ENCODE data around the gene AHI1. TPM values are rescaled to one million over a fixed set of nuclear protein-coding genes. Genes with fewer than 3 reads are reported as not detected.

Gene AHI1
- total RNA-seq, 1 experiment from 2014 or later, result 11.3 TPM

DNA sequence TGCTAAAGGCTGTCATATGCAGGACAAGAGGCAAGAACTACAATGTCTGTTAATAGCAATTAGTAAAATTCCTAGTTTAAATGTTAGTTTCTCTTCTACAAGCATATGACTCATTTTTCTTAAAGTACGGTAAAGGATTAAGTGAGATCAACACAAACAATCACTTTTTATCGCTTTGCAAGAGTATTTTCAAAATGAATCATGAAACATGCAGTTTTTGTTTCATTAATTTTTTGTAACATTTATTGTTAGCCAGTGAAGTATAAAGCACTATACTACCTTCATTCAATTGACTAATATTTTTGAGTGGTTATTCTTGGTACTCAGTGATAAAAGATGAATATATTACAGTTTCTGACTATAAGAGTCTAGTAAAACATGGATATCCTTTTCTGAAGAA is 138.6 kb downstream of the AHI1 start:
- H3K27me3 ChIP-seq (replicated peaks; ENCODE audit: control insufficient read depth, insufficient read depth, low read length), result no peaks in the 10 kb centered on the region
- Mint-ChIP-seq H3K4me1 (ENCODE audit: low read depth, unreplicated experiment) (no peaks in the 10 kb centered on the region), H3K27me3 (ENCODE audit: insufficient read depth, unreplicated experiment) (no peaks in the 10 kb centered on the region), H3K4me3 (ENCODE audit: unreplicated experiment) (no peak overlapping the region), H3K36me3 (ENCODE audit: insufficient read depth, unreplicated experiment) (no peaks in the 10 kb centered on the region), H3K27ac (ENCODE audit: unreplicated experiment) (no peak overlapping the region), H3K9me3 (ENCODE audit: unreplicated experiment) (no peaks in the 10 kb centered on the region)
- BruUV-seq (replicated peaks), result no TSS peak
- 0 out of 2 replicates have a peak, but pooled peaks cover 6% of the 10 kb centered on the region for H3K4me1 ChIP-seq
- no peaks in the 10 kb centered on the region for H3K9me3 ChIP-seq
- ChIA-PET CTCF (no interaction called here), POLR2A (no interaction called here)
- TF ChIP-seq, protein P1, sequence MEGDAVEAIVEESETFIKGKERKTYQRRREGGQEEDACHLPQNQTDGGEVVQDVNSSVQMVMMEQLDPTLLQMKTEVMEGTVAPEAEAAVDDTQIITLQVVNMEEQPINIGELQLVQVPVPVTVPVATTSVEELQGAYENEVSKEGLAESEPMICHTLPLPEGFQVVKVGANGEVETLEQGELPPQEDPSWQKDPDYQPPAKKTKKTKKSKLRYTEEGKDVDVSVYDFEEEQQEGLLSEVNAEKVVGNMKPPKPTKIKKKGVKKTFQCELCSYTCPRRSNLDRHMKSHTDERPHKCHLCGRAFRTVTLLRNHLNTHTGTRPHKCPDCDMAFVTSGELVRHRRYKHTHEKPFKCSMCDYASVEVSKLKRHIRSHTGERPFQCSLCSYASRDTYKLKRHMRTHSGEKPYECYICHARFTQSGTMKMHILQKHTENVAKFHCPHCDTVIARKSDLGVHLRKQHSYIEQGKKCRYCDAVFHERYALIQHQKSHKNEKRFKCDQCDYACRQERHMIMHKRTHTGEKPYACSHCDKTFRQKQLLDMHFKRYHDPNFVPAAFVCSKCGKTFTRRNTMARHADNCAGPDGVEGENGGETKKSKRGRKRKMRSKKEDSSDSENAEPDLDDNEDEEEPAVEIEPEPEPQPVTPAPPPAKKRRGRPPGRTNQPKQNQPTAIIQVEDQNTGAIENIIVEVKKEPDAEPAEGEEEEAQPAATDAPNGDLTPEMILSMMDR (IDR thresholded peaks at IDR 0.05; ENCODE audit: insufficient read depth in 1 of 2, low read depth in 1 of 2, low read length in 1 of 2, severe bottlenecking in 1 of 2, unreplicated experiment in 1 of 2), result no peak
- no peak overlapping the region for H3K4me3 ChIP-seq (ENCODE audit: low read depth, low read length)
- H3K36me3 ChIP-seq (ENCODE audit: control insufficient read depth, insufficient read depth, low read length), result no peaks in the 10 kb centered on the region
- no peak for DNase-seq
- intact Hi-C loops (cut with micrococcal nuclease; ENCODE audit: unreplicated experiment), result no loop called here

DNA sequence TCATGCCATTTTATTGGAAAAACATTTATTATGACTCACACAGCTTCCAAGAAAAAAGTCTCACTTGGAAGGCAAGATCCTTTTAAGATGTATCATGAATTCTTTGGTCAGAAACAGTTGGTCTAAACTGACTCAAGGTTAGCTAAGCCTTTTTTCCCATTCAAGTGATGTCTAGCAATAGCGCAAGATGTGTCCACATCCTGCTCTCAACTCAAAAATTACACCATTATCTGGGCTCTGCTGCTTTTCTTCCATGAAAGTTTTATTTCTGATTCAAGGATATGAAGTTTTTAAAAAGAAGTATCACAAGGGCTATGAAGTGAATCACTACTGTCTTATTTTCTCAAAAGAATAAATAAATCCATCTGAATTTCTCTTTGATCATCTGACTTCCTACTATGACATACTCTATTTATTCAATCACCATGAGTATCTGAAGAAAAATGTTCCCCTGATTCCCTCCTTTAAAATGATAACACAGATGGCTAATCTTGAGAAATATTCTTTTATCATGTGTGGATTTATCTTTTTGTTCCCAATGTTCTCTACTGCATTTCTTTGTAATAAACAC is 139.2 kb downstream of the AHI1 start:
- no peak overlapping the region for H3K4me3 ChIP-seq (ENCODE audit: low read depth, low read length)

DNA sequence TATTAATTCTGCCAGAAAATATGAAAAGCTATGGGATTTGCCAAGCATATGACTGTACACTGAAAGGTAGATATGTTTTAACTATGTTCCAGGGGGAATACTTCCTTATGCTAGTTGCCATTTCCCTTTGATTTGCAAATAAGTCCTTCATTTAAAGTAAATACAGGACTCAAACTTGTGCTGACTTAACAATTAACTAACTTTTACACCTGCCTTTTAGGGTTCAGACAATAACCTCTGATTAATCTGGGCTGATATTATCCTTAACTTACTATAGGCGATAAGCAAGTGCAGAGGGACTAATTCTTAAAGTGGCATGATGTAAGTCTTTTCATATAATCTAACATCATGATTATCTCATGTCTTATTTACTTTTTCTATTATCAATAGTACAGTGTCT is 143.1 kb downstream of the AHI1 start:
- H3K36me3 ChIP-seq (ENCODE audit: control insufficient read depth, insufficient read depth, low read length), result no peaks in the 10 kb centered on the region
- no peaks in the 10 kb centered on the region for H3K27me3 Mint-ChIP-seq (ENCODE audit: insufficient read depth, unreplicated experiment)
- H3K27ac Mint-ChIP-seq (ENCODE audit: unreplicated experiment), result no peak overlapping the region
- no peaks in the 10 kb centered on the region for H3K4me1 Mint-ChIP-seq (ENCODE audit: low read depth, unreplicated experiment)
- intact Hi-C loops (cut with micrococcal nuclease; ENCODE audit: unreplicated experiment), result no loop called here
- H3K4me1 ChIP-seq, result 0 out of 2 replicates have a peak, but pooled peaks cover 6% of the 10 kb centered on the region
- H3K27me3 ChIP-seq (replicated peaks; ENCODE audit: control insufficient read depth, insufficient read depth, low read length), result no peaks in the 10 kb centered on the region
- BruUV-seq (replicated peaks), result no TSS peak
- no peaks in the 10 kb centered on the region for H3K9me3 ChIP-seq
- TF ChIP-seq, protein P1 (IDR thresholded peaks at IDR 0.05; ENCODE audit: insufficient read depth in 1 of 2, low read depth in 1 of 2, low read length in 1 of 2, severe bottlenecking in 1 of 2, unreplicated experiment in 1 of 2), result no peak
- ChIA-PET CTCF (no interaction called here), POLR2A (no interaction called here)
- H3K4me3 ChIP-seq (ENCODE audit: low read depth, low read length), result no peak overlapping the region
- H3K4me3 Mint-ChIP-seq (ENCODE audit: unreplicated experiment), result no peak overlapping the region
- H3K36me3 Mint-ChIP-seq (ENCODE audit: insufficient read depth, unreplicated experiment), result no peaks in the 10 kb centered on the region
- DNase-seq, result no peak
- no peaks in the 10 kb centered on the region for H3K9me3 Mint-ChIP-seq (ENCODE audit: unreplicated experiment)

More for the DNA sequence above, 139.2 kb downstream of the AHI1 start:
- Mint-ChIP-seq H3K9me3 (ENCODE audit: unreplicated experiment) (no peaks in the 10 kb centered on the region), H3K4me3 (ENCODE audit: unreplicated experiment) (no peak overlapping the region), H3K27me3 (ENCODE audit: insufficient read depth, unreplicated experiment) (no peaks in the 10 kb centered on the region), H3K36me3 (ENCODE audit: insufficient read depth, unreplicated experiment) (no peaks in the 10 kb centered on the region), H3K4me1 (ENCODE audit: low read depth, unreplicated experiment) (no peaks in the 10 kb centered on the region), H3K27ac (ENCODE audit: unreplicated experiment) (no peak overlapping the region)
- H3K9me3 ChIP-seq, result no peaks in the 10 kb centered on the region
- no peaks in the 10 kb centered on the region for H3K36me3 ChIP-seq (ENCODE audit: control insufficient read depth, insufficient read depth, low read length)
- TF ChIP-seq, protein P1 (IDR thresholded peaks at IDR 0.05; ENCODE audit: insufficient read depth in 1 of 2, low read depth in 1 of 2, low read length in 1 of 2, severe bottlenecking in 1 of 2, unreplicated experiment in 1 of 2), result no peak
- POLR2A ChIA-PET, result no interaction called here
- CTCF ChIA-PET, result no interaction called here
- intact Hi-C loops (cut with micrococcal nuclease; ENCODE audit: unreplicated experiment), result no loop called here
- 0 out of 2 replicates have a peak, but pooled peaks cover 6% of the 10 kb centered on the region for H3K4me1 ChIP-seq
- H3K27me3 ChIP-seq (replicated peaks; ENCODE audit: control insufficient read depth, insufficient read depth, low read length), result no peaks in the 10 kb centered on the region
- BruUV-seq (replicated peaks), result no TSS peak
- DNase-seq, result no peak

Measured in Caco-2 (cell line).